C4-2B (cell line): ENCODE results near the gene UCHL1.

Experiments
- ZFX ChIP-seq: fragments of 450-650 bp; IDR thresholded peaks from 2 replicates; pipeline ENCODE4 v1.6.1; 2017
- TF ChIP-seq, protein P1 (sequence below): fragments of 450-650 bp; conservative IDR thresholded peaks from 2 replicates; pipeline ENCODE4 v1.5.1; 2017; ENCODE audit warnings: mild to moderate bottlenecking

DNA sequence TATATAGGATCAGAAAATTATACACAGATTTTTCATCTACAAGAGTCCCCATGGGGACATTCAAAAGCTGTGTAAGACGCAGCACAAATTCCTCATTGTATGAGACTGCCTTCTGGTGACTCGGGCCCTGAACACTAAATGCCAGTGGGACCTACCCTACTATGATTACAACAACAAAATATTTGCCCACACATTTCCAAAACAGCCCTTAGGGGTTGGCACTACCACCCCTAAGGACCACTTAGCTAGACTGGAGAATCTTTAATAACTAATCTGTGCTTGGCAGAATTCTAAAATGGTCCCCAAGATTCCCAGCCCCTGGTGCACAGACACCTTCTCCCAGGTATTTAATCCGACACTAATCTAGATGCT lies 29.1 kb downstream of the UCHL1 start:
- TF ChIP-seq, protein P1, sequence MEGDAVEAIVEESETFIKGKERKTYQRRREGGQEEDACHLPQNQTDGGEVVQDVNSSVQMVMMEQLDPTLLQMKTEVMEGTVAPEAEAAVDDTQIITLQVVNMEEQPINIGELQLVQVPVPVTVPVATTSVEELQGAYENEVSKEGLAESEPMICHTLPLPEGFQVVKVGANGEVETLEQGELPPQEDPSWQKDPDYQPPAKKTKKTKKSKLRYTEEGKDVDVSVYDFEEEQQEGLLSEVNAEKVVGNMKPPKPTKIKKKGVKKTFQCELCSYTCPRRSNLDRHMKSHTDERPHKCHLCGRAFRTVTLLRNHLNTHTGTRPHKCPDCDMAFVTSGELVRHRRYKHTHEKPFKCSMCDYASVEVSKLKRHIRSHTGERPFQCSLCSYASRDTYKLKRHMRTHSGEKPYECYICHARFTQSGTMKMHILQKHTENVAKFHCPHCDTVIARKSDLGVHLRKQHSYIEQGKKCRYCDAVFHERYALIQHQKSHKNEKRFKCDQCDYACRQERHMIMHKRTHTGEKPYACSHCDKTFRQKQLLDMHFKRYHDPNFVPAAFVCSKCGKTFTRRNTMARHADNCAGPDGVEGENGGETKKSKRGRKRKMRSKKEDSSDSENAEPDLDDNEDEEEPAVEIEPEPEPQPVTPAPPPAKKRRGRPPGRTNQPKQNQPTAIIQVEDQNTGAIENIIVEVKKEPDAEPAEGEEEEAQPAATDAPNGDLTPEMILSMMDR = no peak
- TF ChIP-seq ZFX = no peak
